ENCODE measurements around the gene PARP1.

The PARP1 gene

GRCh38 chr1:226405411-226405988 is 2.4 kb downstream of the PARP1 start:
- DNase-seq (ENCODE audit: low spot score), result no peak

GRCh38 chr1:226404904-226405222 is 3.0 kb downstream of the PARP1 start:
- DNase-seq (ENCODE audit: low spot score), result no peak

GRCh38 chr1:226404063-226404903 is 3.6 kb downstream of the PARP1 start:
- DNase-seq (ENCODE audit: low spot score), result no peak

GRCh38 chr1:226403201-226404034 is 4.5 kb downstream of the PARP1 start:
- peak; percentile 28 for DNase-seq (ENCODE audit: low spot score)

- no peak for DNase-seq (ENCODE audit: low spot score)
Observed at GRCh38 chr1:226402739-226403165, 5.1 kb downstream of the PARP1 start.

GRCh38 chr1:226401355-226402303 is 6.3 kb downstream of the PARP1 start:
- DNase-seq (ENCODE audit: low spot score), result no peak

GRCh38 chr1:226400519-226401354 is 7.2 kb downstream of the PARP1 start:
- no peak for DNase-seq (ENCODE audit: low spot score)

GRCh38 chr1:226397955-226398636 is 9.8 kb downstream of the PARP1 start:
- DNase-seq (ENCODE audit: low spot score), result no peak

GRCh38 chr1:226397011-226397926 is 10.6 kb downstream of the PARP1 start:
- no peak for DNase-seq (ENCODE audit: low spot score)

GRCh38 chr1:226395753-226396152 is 12.1 kb downstream of the PARP1 start:
- no peak for DNase-seq (ENCODE audit: low spot score)

- DNase-seq (ENCODE audit: low spot score), result no peak
Observed at GRCh38 chr1:226394462-226394861, 13.4 kb downstream of the PARP1 start.

GRCh38 chr1:226390681-226391080 is 17.2 kb downstream of the PARP1 start:
- no peak for DNase-seq (ENCODE audit: low spot score)

GRCh38 chr1:226388131-226388530 is 19.8 kb downstream of the PARP1 start:
- no peak for DNase-seq (ENCODE audit: low spot score)

GRCh38 chr1:226384717-226385116 is 23.2 kb downstream of the PARP1 start:
- no peak for DNase-seq (ENCODE audit: low spot score)

- DNase-seq (ENCODE audit: low spot score), result no peak
Observed at GRCh38 chr1:226384040-226384439, 23.9 kb downstream of the PARP1 start.

GRCh38 chr1:226382030-226382429 is 25.9 kb downstream of the PARP1 start:
- DNase-seq (ENCODE audit: low spot score), result no peak

GRCh38 chr1:226381226-226381998 is 26.5 kb downstream of the PARP1 start:
- DNase-seq (ENCODE audit: low spot score), result no peak

- no peak for DNase-seq (ENCODE audit: low spot score)
Observed at GRCh38 chr1:226378071-226378470, 29.8 kb downstream of the PARP1 start.
